Renal pelvis (tissue), 4 donors: ENCODE results near the gene BLCAP. TPM values are rescaled to one million over a fixed set of nuclear protein-coding genes. Genes with fewer than 3 reads are reported as not detected.
"Not testable (repeated sequence)": the region's sequence is repeated elsewhere in the genome, so short reads cannot be mapped to it uniquely, and the experiment has no call there.

Source experiments
- DNase-seq: peaks from one replicate; pipeline ENCODE4 v3.0.0-alpha.2; 2013
- polyA plus RNA-seq, 3 donors: library from polyadenylated mRNA; unstranded; fragments of 120-200 nt; gene quantifications; one replicate each; pipeline ENCODE4 v1.2.1, GENCODE V29; 2013; ENCODE audit not compliant: insufficient read length in 3 of 3

Gene BLCAP
- polyA plus RNA-seq, 3 donors = 84.8 to 91.1 (median 87.4) TPM

- no peak for DNase-seq
Observed at GRCh38 chr20:37562695-37563480, 35.2 kb upstream of the BLCAP start.

- DNase-seq = no peak
Observed at GRCh38 chr20:37560629-37561028, 33.0 kb upstream of the BLCAP start.

GRCh38 chr20:37559312-37560027 is 31.8 kb upstream of the BLCAP start:
- DNase-seq = no peak

- DNase-seq = no peak
Observed at GRCh38 chr20:37558779-37559178, 31.1 kb upstream of the BLCAP start.

GRCh38 chr20:37558306-37558705 is 30.6 kb upstream of the BLCAP start:
- no peak for DNase-seq

- DNase-seq = no peak
Observed at GRCh38 chr20:37556538-37556937, 28.9 kb upstream of the BLCAP start.

GRCh38 chr20:37554721-37555298 is 27.1 kb upstream of the BLCAP start:
- not testable (repeated sequence) for DNase-seq

- DNase-seq = no peak
Observed at GRCh38 chr20:37552415-37552814, 24.7 kb upstream of the BLCAP start.

- DNase-seq = not testable (repeated sequence)
Observed at GRCh38 chr20:37551660-37552059, 24.0 kb upstream of the BLCAP start.

- DNase-seq = not testable (repeated sequence)
Observed at GRCh38 chr20:37550101-37550920, 22.6 kb upstream of the BLCAP start.

- no peak for DNase-seq
Observed at GRCh38 chr20:37547912-37548311, 20.2 kb upstream of the BLCAP start.

GRCh38 chr20:37545516-37545915 is 17.8 kb upstream of the BLCAP start:
- no peak for DNase-seq

- DNase-seq = no peak
Observed at GRCh38 chr20:37544386-37544785, 16.7 kb upstream of the BLCAP start.

GRCh38 chr20:37543828-37544227 is 16.2 kb upstream of the BLCAP start:
- DNase-seq = no peak

- no peak for DNase-seq
Observed at GRCh38 chr20:37542281-37542680, 14.6 kb upstream of the BLCAP start.

GRCh38 chr20:37541326-37541725 is 13.7 kb upstream of the BLCAP start:
- DNase-seq = no peak

GRCh38 chr20:37540838-37541237 is 13.2 kb upstream of the BLCAP start:
- not testable (repeated sequence) for DNase-seq

- no peak for DNase-seq
Observed at GRCh38 chr20:37540001-37540400, 12.3 kb upstream of the BLCAP start.

GRCh38 chr20:37539424-37539823 is 11.7 kb upstream of the BLCAP start:
- DNase-seq = no peak

GRCh38 chr20:37538003-37538402 is 10.3 kb upstream of the BLCAP start:
- DNase-seq = no peak

- no peak for DNase-seq
Observed at GRCh38 chr20:37537505-37537904, 9.8 kb upstream of the BLCAP start.
